ENCODE measurements around the gene CTDSPL.

CTDSPL gene

GRCh38 chr3:37945807-37946530 lies 84.3 kb downstream of the CTDSPL start:
- DNase-seq: peak; percentile 48

DNA sequence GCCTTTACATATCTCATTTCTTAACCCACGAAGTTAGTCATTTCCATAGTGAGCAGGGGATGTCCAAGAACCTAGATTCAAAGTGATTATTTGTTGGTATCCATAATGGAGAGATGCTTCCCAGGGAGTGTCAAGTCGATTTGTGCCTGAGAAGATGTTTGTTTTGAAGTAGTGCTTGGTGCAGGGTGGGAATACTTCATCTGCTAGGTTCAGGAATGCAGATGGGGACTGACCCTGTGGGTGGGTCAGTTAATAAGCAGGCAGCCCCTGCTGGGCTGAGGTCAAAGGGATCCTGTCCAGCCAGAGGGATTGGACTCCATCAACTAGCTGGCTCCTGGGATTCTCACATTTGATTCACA lies 84.8 kb downstream of the CTDSPL start:
- DNase-seq: no peak

DNA sequence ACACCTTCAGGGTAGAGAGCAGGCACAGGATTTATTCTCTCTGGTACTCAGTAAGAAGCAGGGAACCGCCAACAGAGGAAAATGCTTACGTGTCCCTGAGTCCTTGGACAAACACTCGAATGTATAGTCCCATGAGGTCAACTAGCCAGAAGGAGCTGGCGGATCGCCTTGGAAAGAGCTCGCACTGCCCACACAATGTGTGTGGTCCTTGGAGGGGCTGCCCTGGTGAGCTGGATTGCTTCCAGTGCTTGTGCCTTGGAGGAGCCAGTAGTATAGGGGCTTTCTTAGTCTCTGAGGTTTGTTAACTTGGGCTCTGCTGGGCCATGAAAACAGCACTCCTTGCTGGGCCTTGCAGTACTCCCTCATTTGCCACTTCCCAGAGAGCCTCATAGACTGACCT lies 88.2 kb downstream of the CTDSPL start:
- no peak for DNase-seq

DNA sequence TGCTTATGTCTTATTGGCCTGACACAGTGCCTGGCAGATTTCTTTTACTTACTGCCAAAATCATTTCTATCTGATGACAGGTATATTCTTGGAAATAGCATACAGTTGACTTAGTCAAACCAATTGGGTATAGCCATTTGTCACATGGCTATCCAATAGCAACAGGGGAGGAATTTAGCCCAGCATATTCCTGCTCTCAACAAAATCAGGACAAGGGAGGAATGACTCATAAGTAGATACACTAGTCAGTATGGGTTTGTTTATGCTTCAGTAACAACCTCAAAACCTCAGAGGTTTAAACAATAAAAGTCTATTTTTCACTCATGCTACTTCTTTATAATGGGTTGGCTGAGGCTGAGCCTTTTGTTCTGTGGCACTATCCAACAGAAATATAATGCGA lies 90.9 kb downstream of the CTDSPL start:
- DNase-seq: peak; percentile 35

GRCh38 chr3:37953226-37953625 lies 91.5 kb downstream of the CTDSPL start:
- DNase-seq: no peak

DNA sequence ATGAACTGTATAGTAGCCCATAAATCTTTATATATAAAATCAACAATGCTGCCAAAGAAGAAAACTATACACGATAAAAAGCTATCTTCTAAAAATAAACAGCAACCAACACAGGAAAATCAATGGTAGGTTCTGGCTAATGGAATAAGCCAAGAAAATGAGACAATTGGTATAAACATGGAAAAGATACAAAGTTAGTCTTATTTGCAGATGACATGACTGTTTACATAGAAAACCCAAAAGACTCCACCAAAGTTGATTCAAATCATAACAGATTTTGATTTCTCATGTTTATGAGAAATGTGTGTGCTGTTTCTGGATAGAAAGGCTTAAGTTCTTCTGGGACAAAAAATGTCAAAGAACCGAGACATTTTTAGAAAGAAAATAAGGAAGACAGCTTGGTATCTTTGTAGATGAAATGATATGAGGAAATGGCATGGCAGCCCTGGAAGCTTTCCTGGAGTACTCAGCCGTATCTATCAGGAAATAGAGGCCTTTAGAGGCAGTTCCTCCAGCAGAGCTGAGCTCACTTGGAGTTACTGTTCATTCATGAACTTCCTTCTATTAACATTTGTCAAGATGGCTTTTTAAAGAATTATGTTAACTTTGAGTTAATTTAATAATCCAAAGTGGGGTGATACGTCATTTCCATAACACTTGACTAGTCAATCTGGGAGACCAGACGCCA lies 92.2 kb downstream of the CTDSPL start:
- DNase-seq: no peak

- DNase-seq: no peak
Measured at GRCh38 chr3:37954881-37955280, 93.2 kb downstream of the CTDSPL start.

- no peak for DNase-seq
Measured at GRCh38 chr3:37955918-37956707, 94.4 kb downstream of the CTDSPL start.

DNA sequence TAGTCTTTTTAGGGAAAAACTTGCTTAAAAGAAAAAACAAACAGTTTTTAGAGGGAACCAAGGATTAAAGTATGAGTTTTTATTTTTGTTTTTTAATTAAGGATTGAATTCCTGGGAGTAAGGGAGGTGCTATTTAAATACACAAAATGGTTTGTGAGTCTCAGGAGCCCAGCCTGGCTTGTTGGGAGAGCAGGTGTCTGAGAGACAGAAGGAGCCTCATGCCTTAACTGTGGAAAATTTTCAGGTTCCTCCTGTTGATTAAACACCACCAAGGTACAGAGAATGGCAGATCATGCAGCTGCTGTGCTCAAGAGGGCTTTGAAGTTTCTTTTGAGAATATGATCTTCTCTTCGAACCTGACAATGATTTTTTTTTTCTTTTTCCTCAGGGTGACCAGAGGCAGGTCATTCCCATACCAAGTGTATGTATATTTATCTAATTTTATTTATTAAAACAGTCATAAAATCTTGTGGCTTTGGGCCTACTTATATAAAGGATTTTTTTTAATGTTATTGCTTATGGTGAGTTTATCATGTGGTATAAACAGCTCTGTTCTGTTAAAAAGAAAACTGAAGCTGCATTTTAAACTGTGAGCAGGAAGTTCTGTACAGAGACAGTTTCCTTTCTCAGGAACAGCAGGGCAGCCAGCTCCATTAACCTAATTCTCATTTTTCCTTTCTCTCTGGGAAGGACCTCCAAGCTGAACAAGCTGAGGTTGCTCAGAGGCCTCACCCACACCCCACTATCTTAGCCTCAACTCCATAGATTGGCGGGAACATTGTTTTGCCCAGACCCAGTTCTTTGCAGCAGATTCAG lies 95.3 kb downstream of the CTDSPL start:
- no peak for DNase-seq

DNA sequence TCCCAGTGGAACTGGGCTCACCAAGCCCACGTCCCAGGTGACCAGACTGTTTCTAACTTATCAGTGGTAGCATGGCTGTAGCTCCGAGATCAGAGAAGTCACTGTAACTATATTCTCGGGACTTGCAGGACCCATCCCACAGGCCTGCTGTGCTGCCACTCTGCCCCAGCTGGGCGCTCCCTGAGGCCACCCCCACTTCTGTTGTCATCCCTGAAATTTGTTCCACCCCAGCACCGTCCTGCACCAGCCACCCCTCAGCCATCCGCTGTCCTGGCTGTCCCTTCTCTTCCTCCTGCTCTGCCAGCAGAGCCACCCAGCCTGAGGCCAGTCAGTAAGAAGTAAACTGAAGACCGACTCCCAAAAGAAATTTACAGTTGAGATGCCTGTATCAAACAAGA lies 95.9 kb downstream of the CTDSPL start:
- DNase-seq: no peak

GRCh38 chr3:37961622-37962431 lies 100.1 kb downstream of the CTDSPL start:
- no peak for DNase-seq

DNA sequence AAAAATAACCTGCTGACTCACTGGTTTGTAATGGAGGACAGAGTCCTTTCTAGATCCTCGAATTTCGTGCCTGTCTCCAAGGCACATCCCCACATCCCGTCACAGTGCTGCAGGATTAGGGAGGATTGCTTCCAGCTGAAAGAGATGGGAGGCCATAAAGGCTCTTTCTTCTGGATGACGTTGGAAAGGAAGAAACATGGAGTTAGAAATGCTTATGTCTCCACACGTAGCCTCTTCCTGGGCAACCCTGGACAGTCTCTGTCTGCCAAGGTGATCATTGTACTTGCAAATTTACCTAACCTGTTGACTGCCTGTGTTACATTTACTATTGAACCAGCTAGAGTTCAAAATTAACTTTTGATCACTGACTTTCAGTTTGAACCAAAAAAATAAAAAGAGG lies 101.3 kb downstream of the CTDSPL start:
- no peak for DNase-seq

DNA sequence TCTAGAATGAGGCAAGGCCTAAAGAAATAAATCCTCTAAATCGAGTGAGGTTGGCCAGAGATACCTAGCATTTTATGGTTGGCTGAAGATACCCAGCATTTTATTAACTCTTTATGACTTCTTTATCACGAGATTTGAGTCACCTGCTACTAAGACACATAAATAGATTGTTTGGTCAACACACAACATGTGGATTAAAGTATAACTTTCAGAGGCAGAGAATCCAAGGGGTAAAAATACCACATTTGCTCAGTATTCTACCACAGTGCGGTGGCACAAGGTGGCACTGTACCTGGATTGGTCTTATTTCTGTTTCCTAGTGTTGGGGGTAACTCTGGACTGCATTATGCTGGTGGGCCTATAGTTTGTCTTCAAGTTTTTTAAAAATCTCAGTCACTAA lies 102.0 kb downstream of the CTDSPL start:
- DNase-seq: no peak

DNA sequence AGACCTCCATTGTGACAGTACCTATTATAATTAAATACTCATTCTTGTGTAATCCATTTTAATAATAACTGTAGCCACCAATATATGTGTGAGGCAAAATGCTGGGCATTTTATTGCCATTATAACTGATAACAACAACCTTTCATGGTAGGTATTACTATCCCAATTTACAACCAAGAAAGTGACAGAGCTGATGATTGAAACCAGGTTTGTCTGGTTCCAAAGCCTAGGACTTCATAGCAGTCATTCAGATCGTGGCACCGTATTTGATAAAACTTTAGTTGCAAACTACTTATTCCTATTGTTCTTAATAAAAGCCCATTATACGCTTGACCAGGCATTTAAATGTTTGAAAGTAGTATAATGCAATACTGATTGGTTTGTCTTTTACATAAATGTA lies 102.5 kb downstream of the CTDSPL start:
- no peak for DNase-seq

GRCh38 chr3:37964716-37965115 lies 103.0 kb downstream of the CTDSPL start:
- no peak for DNase-seq

GRCh38 chr3:37967260-37967881 lies 105.7 kb downstream of the CTDSPL start:
- peak; percentile 61 for DNase-seq

GRCh38 chr3:37968199-37968598 lies 106.5 kb downstream of the CTDSPL start:
- DNase-seq: no peak

DNA sequence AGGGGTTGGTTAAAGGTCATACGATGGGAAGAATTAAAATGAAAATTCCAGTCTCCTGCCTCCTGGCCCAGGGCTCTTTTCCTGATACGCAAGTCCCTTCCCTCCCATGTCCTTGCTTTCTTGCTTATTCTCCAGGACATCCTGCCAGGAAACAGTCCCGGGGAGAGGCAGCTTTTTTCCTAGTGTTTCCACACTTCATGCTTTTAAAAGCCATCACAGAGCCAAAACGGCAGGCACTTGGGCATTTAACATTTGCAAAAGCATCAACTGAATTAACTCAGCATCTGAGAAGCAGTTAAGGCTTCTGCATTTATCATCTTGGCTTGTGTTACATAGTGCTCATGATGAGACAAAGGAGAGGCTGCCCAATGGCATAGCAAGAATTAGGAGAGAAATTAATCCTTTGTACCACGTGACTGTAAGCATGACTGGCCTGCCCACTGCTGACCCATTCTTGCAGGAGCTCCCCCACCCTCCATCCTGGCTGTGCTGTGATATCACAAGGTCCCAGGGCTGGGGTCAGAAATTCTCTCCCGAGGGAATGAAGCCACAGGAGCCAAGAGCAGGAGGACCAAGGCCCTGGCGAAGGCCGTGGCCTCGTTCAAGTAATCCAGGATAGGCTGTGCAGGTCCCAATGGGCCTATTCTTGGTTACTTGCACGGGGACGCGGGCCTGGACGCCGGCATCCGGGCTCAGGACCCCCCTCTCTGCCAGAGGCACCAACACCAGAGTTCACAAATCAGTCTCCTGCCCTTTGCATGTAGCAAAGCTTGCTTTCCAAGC lies 107.3 kb downstream of the CTDSPL start:
- no peak for DNase-seq

DNA sequence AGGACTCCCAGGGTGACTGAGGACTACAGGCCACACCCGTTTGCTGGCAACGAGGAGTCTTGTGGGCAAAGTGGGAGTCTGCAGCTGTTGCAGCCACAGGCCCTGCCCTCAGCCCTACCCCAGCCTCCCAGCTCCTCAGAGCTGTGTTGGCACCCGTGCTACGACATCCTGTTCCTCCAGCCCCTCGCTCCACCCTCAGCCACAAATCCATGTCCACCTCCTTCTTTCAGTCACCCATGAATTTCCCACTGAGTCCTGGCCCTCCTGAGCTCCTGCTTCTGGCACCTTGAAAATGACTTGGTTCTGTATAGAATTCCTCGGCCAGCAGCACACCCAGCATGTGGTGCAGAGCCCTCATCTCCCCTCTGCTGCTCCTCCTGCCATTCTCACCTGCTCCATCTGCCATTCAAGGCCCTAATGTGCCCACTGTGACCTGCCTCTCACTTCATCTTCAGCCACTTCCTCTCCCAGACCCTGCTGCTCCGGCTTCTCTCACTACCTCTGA lies 108.0 kb downstream of the CTDSPL start:
- DNase-seq: no peak

- DNase-seq: no peak
Measured at GRCh38 chr3:37970802-37971201, 109.1 kb downstream of the CTDSPL start.

DNA sequence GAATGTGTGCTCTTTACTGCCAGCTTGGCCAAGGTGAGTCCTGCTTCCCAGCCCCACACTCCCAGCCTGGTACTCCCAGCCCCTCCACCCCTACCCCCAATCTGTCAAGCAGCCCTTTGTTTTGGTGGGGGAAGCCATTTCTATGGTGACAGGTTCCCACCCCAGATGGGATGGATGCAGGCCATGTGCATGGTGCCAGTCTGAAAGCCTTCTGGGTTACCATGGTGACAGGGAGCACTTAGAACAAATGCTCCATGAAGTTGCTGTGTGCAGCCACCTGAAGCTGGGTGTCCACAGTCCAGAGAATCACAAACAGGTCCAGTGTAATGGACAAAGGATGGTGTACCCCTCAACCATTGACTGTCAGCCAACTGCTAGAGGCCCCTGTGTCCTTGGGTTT lies 109.8 kb downstream of the CTDSPL start:
- no peak for DNase-seq
